ENCODE results near the gene DDX51. TPM values are rescaled to one million over a fixed set of nuclear protein-coding genes. Genes with fewer than 3 reads are reported as not detected.

The DDX51 gene
- total and polyA plus RNA-seq, 2 of the 13 experiments (the other 11 are each of a cell fraction or from before 2014, with no cell fraction given): 10.1 TPM

- TF ChIP-seq PRDM15 (CRISPR knock-in tag; IDR thresholded peaks at IDR 0.05) (peak; percentile 43; the same call in 1 of the 2 replicates), PLRG1 (conservative IDR thresholded peaks at IDR 0.05) (no peak), ZNF891 (CRISPR knock-in tag; IDR thresholded peaks at IDR 0.05) (no peak), ZXDC (CRISPR knock-in tag; IDR thresholded peaks at IDR 0.05) (no peak), SRSF4 (IDR thresholded peaks at IDR 0.05; ENCODE audit: low read depth, low read length, poor library complexity, severe bottlenecking) (no peak), ZNF800 (CRISPR knock-in tag; IDR thresholded peaks at IDR 0.05) (0 out of 2 replicates have a peak, but pooled peaks have one; percentile 48), PAWR (CRISPR knock-in tag; IDR thresholded peaks at IDR 0.05; ENCODE audit: borderline replicate concordance) (no peak), ZC3H4 (CRISPR knock-in tag; IDR thresholded peaks at IDR 0.05; ENCODE audit: borderline replicate concordance) (no peak), RXRA (CRISPR knock-in tag; IDR thresholded peaks at IDR 0.05) (peak; percentile 68), FOXK1 (CRISPR knock-in tag; IDR thresholded peaks at IDR 0.05; ENCODE audit: borderline replicate concordance, low read depth) (peak; percentile 99), MAF1 (CRISPR knock-in tag; IDR thresholded peaks at IDR 0.05; ENCODE audit: borderline replicate concordance) (peak; percentile 89; the same call in 1 of the 2 replicates), LBX2 (CRISPR knock-in tag; IDR thresholded peaks at IDR 0.05; ENCODE audit: borderline replicate concordance) (0 out of 2 replicates have a peak, but pooled peaks have one; percentile 36), HCFC1 (IDR thresholded peaks at IDR 0.05; ENCODE audit: low read depth, low read length) (peak; percentile 83), ZBTB25 (CRISPR knock-in tag; IDR thresholded peaks at IDR 0.05) (peak; percentile 77; the same call in 1 of the 2 replicates), TFDP1 (CRISPR knock-in tag; IDR thresholded peaks at IDR 0.05; ENCODE audit: borderline replicate concordance) (peak; percentile 75; the same call in 1 of the 2 replicates)
Observed at GRCh38 chr12:132144115-132144809, at the start of gene DDX51, which contains the start of gene NOC4L (continued).
